Measurements from ENCODE around the gene FARS2.

DNA sequence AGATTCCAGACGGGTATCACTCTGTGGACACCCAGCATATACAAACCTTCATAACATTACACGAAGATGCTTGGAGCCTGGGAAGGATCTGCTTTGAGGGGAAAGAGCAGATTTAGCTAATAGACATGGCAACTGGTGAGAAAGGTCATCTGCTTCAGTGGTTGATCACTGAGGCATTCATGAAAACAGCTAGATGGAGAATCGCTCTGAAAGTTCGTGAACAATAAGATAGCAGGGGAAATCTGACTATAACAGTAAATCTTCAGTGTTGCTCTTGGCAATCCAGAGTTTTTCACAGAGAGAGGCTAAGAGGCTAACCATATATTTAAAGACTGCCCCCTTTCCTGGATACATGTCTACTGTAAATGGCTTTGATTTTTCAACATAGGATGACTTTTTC, 245.3 kb downstream of the FARS2 start:
- TF ChIP-seq LEF1 (IDR thresholded peaks at IDR 0.05; ENCODE audit: borderline replicate concordance) (no peak), SP1 (IDR thresholded peaks at IDR 0.05) (no peak), FOXA1 (IDR thresholded peaks at IDR 0.05) (no peak)
- TF ChIP-seq, protein P1, sequence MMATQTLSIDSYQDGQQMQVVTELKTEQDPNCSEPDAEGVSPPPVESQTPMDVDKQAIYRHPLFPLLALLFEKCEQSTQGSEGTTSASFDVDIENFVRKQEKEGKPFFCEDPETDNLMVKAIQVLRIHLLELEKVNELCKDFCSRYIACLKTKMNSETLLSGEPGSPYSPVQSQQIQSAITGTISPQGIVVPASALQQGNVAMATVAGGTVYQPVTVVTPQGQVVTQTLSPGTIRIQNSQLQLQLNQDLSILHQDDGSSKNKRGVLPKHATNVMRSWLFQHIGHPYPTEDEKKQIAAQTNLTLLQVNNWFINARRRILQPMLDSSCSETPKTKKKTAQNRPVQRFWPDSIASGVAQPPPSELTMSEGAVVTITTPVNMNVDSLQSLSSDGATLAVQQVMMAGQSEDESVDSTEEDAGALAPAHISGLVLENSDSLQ (IDR thresholded peaks at IDR 0.05): no peak
